ENCODE measurements around the gene GPHN. TPM values are rescaled to one million over a fixed set of nuclear protein-coding genes. Genes with fewer than 3 reads are reported as not detected.

The GPHN gene
- total and polyA plus RNA-seq, 10 of the 15 experiments (the other 5 are each of a cell fraction or from before 2014, with no cell fraction given): 22.3 to 48.8 (median 33.1) TPM

DNA sequence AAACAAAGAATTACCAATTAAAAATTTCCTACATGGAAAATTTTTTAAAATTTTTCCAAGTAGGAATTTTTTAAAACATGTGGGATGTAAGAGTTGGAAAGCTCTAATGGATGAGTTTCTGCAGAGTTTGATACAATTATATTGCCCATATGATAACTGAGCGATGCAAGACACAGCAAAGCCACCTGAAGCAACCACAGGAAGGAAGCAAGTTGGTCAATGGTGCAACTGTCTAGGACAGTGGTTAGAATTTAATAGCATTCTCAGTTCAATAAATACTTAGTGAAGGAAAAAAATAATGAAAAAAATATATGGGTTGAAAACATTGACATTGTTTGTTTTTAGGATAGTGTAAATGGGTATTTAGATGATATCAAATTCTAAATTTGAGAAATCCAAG is 502.7 kb downstream of the GPHN start:
- CTCF ChIA-PET: no interaction called here
- no peaks in the 10 kb centered on the region for H3K36me3 ChIP-seq (ENCODE audit: control insufficient read depth in 2 of 2, insufficient read depth in 2 of 2, low read length in 1 of 2)
- no peak overlapping the region for H3K4me3 ChIP-seq
- SMC1A ChIA-PET (ENCODE audit: uncharacterized antibody, unreplicated experiment): interaction anchor here (1.2 to 1.5 kb wide), 2 partner anchors 8 to 13 kb away, joined by 3 to 5 read pairs; no protein-coding TSS in a partner anchor
- WGBS (ENCODE audit: insufficient coverage, insufficient replicate concordance, low lambda C conversion rate, missing lambda C conversion rate): 61% methylated on average over 1 of the region's 1 CpG
- DNase-seq (ENCODE audit: low read depth, low spot score) (no peak), FAIRE-seq (no peak), ATAC-seq (peak; percentile 63; the same call in 2 of the 3 replicates)
- no peaks in the 10 kb centered on the region for H3K4me1 ChIP-seq (ENCODE audit: control insufficient read depth, insufficient read depth, low read length)
- RAD21 ChIA-PET (ENCODE audit: unreplicated experiment): no interaction called here
- no peaks in the 10 kb centered on the region for H3K27me3 ChIP-seq (replicated peaks in 1 of 2; ENCODE audit: control insufficient read depth in 2 of 2, insufficient read depth in 2 of 2, low read length in 1 of 2)
- no peak overlapping the region for H3K9ac ChIP-seq (ENCODE audit: control insufficient read depth, insufficient read depth, low read length)
- in situ Hi-C loops (cut with MboI) (no loop called here), intact Hi-C loops (cut with micrococcal nuclease; ENCODE audit: unreplicated experiment) (no loop called here)
- POLR2A ChIA-PET: interaction anchor here (0.7 to 1.2 kb wide), 2 partner anchors 9 to 34 kb away, joined by 6 to 7 read pairs; no protein-coding TSS in a partner anchor
- H4K20me1 ChIP-seq (ENCODE audit: control insufficient read depth, insufficient read depth): no peaks in the 10 kb centered on the region
- no peaks in the 10 kb centered on the region for H3K79me2 ChIP-seq (ENCODE audit: control insufficient read depth, insufficient read depth, low read length)
- no peaks in the 10 kb centered on the region for H3K9me3 ChIP-seq (replicated peaks; ENCODE audit: control insufficient read depth, insufficient read depth, low read length)
- no peak overlapping the region for H2AFZ ChIP-seq (ENCODE audit: control insufficient read depth, low read depth, low read length)
- no peak overlapping the region for H3K27ac ChIP-seq (ENCODE audit: control insufficient read depth, insufficient read depth)
- H3K4me2 ChIP-seq (ENCODE audit: control insufficient read depth, insufficient read depth): no peak overlapping the region
- BruUV-seq (replicated peaks): no TSS peak
- TF ChIP-seq ZNF217 (IDR thresholded peaks at IDR 0.05): no peak
- no peak for TF ChIP-seq CREB1 (IDR thresholded peaks at IDR 0.05; ENCODE audit: low read depth)
- TF ChIP-seq MTA3 (IDR thresholded peaks at IDR 0.05; ENCODE audit: borderline replicate concordance, low read length): no peak
- TF ChIP-seq NRF1 (conservative IDR thresholded peaks at IDR 0.05; ENCODE audit: low read depth, low read length): no peak
- TF ChIP-seq BACH1 (IDR thresholded peaks at IDR 0.05; ENCODE audit: borderline replicate concordance): no peak
- no peak for TF ChIP-seq FOXM1 (IDR thresholded peaks at IDR 0.05; ENCODE audit: low read depth, low read length)
- TF ChIP-seq RAD51 (IDR thresholded peaks at IDR 0.05): no peak
- TF ChIP-seq HDGF (IDR thresholded peaks at IDR 0.05): no peak
- TF ChIP-seq HDAC2 (IDR thresholded peaks at IDR 0.05): no peak
- TF ChIP-seq, protein P1, sequence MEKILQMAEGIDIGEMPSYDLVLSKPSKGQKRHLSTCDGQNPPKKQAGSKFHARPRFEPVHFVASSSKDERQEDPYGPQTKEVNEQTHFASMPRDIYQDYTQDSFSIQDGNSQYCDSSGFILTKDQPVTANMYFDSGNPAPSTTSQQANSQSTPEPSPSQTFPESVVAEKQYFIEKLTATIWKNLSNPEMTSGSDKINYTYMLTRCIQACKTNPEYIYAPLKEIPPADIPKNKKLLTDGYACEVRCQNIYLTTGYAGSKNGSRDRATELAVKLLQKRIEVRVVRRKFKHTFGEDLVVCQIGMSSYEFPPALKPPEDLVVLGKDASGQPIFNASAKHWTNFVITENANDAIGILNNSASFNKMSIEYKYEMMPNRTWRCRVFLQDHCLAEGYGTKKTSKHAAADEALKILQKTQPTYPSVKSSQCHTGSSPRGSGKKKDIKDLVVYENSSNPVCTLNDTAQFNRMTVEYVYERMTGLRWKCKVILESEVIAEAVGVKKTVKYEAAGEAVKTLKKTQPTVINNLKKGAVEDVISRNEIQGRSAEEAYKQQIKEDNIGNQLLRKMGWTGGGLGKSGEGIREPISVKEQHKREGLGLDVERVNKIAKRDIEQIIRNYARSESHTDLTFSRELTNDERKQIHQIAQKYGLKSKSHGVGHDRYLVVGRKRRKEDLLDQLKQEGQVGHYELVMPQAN (conservative IDR thresholded peaks at IDR 0.05): no peak
- no peak for TF ChIP-seq BMI1 (IDR thresholded peaks at IDR 0.05; ENCODE audit: borderline replicate concordance)
- TF ChIP-seq SUZ12 (IDR thresholded peaks at IDR 0.05; ENCODE audit: unreplicated experiment): no peak
- no peak for TF ChIP-seq TBL1XR1 (IDR thresholded peaks at IDR 0.05; ENCODE audit: low read depth, low read length)
- no peak for TF ChIP-seq MXI1 (IDR thresholded peaks at IDR 0.05; ENCODE audit: low read depth, low read length)
